SU-DHL-6 (cell line): Measurements from ENCODE around the gene PLCL1.

ENCODE experiments used
- CTCF ChIP-seq: fragments of 200-600 bp; sonication (generic); IDR thresholded peaks from one replicate; pipeline ENCODE4 v1.5.1; 2017; ENCODE audit warnings: antibody characterized with exemption, mild to moderate bottlenecking, low read length, moderate library complexity; ENCODE audit not compliant: insufficient read depth, poor library complexity, severe bottlenecking
- EZH2phosphoT487 ChIP-seq: fragments of 200-600 bp; sonication (generic), shearing (Covaris generic); conservative IDR thresholded peaks from 2 replicates; pipeline ENCODE4 v1.6.1; 2018; ENCODE audit warnings: mild to moderate bottlenecking, antibody characterized with exemption, low read length, moderate library complexity, mixed read lengths

- no peak for TF ChIP-seq CTCF
- no peak for TF ChIP-seq EZH2phosphoT487
These were observed 294.5 kb downstream of the PLCL1 start for GRCh38 chr2:198098918-198099317.
